Right forelimb (tissue), 1 donor: ENCODE results near the gene GIT2.

ENCODE experiments used
- DNase-seq: peaks from one replicate; pipeline ENCODE4 v3.0.0-alpha.2; 2018

Gene GIT2

DNA sequence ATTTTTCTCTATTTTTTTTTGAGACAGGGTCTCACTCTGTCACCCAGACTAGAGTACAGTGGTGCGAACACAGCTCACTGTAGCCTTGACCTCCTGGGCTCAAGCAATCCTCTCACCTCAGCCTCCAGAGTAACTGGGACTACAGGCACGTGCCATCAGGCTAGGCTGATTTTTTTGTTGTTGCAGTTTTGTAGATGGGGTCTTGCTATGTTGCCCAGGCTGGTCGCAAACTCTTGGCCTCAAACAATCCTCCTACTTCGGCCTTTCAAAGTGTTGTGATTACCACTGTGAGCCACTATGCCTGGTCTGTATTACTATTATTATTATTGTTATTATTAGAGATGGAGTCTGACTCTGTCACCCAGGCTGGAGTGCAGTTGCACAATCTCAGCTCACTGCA lies 23.3 kb downstream of the GIT2 start:
- no peak for DNase-seq

DNA sequence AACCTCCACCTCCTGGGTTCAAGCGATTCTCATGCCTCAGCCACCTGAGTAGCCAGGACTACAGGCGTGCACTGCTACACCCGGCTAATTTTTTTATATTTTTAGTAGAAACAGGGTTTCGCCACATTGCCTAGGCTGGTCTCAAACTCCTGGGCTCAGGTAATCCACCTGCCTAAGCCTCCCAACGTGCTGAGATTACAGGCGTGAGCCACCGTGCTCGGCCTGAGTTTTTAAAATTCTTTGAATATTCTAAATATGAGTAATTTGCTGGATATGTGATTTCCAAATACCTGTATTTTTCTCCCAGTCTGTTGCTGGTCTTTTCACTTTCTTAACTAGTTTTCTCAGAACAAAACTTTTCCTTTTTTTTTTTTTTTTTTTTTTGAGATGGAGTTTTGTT lies 27.4 kb downstream of the GIT2 start:
- no peak for DNase-seq

DNA sequence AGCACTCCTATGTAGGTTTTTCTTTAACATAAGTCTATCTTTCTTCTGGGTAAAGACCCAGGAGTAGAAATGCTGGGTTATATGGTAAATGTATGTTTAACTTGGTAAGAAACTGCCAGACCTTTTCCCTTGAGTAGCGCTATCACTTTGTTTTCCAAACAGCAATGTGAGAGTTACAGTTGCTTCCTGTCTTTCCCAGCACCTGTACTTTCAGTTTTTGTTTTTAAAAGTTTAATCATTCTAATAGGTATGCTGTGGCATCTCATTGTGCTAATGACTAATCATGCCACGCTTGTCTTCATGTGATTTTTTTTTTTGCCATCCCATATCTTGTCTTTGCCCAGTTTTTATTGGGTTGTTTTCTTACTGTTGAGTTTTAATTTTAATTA lies 28.1 kb downstream of the GIT2 start:
- no peak for DNase-seq

DNA sequence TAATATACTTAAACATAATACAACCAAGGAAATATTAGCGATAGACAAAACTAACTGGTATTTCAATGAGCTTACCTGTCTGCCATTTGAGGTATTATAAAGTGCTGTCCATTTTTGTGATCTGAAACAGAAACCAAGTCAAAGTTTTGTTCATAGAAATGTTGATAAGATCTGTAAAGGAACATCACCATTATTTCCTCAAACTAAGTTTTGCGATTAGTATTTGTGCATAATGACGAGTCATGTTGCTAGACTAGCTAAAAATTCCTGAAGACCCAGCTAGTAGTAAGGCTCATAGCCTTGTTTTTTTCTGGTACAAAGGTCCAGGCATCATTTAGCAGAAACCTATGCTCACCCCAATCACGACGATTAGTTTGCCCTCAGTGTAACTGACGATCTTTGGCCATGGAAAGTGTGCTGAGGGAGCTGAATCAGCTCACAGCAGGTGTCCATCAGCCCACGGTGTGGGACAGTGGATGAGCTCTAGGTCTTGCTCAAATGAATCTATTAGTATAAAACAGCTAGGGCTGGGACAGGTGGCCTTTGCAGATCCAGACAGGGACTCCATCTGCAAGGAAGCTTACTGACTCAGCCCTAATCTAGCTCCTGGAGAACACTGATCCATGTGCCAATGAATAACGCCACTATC lies 28.7 kb downstream of the GIT2 start:
- DNase-seq: no peak

DNA sequence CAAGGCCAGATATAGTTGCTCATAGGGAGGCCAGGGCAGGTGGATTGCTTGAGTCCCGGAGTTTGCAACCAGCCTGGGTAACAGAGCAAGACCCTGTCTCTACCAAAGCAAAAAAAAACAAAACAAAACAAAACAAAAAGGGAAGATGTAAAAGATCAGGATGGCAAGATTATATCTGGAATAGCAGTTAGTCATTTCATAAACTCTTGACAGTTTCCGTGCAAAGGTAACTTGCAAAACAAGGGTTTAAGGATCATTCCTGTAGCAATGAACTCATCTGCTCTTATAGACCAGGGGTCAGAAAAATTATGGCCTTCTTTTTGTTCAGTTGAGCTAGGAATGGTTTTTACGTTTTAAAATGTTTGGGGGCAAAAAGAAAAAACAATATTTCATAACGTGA lies 29.6 kb downstream of the GIT2 start:
- no peak for DNase-seq

DNA sequence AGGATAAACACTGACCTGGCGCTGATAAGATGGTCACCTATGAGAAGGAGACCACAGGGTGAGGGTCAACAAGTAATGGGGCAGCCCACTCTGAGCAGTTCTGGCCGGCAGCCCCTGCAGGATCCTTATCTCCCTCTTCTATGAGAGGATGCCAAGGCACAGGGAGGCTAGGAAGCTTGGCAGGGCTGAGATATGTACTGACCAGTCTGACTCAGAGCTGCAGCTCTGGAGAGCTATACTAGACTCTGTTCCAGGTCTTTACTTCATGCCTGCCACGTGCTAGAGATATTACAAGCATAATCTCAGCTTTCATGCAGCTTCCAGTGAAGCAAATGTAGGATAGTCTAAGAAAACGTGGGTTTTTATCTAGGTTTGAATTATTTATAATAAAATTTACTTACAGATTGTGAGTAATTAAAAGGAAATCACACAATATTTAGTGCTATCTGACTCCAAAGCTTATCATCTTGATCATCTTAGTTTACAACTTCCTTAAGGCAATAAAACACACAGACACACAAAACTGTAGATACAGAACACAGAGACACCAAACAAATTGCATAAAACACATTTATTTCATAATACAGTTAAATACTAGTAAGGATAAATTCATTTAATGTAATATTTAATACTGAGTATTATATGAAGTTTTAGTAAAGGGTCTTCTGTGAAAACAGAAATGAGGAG lies 32.3 kb downstream of the GIT2 start:
- no peak for DNase-seq

DNA sequence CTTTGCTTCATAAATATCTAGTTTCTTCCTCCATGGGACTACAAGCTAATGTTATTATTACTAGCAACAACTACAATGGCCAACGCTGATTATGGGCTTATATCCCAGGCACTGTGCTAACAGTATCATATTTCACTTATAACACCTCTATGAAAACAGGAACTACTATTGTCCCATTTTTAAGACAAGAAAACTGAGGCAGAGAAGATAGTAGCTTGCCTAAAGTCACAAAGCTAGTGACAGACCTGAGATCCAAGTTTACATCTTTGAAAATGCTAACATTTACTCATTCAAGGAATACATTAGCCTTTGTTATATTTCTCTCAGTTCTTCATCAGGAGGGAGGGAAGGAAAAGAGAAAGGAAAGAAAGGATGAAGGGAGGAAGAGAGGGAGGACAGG lies 32.8 kb downstream of the GIT2 start:
- DNase-seq: no peak

DNA sequence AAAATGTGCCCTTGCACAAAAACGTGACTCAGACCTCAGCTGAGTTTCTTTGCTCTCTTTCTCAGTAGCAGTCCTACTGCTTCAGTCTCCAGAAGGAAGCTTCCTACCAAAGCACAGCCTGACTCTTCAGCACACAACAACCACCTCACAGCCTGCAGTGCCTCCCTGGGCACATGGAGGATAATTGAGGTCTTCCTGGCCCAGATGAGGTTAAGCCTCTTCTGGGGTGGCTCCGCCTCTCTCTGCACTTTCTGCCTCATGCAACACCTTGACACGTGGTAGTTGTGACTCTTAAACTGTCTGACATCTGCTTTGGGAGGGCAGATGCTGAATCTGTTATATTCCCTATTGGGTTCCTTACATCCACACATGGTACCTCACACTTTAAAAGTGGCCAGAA lies 33.8 kb downstream of the GIT2 start:
- DNase-seq: no peak

DNA sequence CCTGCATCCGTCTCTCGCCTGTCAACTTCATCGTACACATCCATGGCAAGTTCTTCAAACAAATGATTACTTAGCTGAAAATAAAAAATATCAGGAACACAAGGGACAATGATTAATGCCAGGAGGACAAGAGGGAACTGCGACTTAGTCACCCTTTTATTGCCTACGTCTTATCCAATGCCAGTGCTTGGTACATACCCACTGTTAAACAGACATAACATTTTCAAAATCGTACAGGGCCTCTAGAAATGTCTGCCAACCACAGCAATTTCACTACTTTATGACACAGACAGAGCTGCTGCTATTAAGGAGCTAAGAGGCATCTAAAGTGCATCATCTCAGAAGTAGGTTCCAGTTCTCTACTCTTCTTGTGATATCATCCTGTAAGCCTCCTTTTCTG lies 34.6 kb downstream of the GIT2 start:
- no peak for DNase-seq

DNA sequence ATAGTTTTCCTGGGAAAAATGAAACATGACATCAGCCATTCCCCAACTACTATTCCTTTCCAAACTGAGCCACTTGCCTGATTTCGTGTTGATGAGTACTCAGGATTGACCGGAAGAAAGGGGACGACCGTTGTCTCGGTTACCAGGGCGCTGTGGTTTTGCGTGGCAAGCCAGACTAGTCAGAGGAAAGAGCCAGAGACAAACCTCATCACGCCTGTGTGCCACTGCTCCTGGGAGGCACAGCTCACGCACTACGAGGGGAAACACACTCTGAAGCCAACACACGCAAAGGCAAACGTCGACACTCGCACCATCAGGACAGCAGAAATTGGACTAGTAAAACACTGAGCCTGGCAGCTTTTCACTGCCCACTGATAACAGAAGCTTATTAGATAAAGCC lies 35.0 kb downstream of the GIT2 start:
- DNase-seq: no peak

DNA sequence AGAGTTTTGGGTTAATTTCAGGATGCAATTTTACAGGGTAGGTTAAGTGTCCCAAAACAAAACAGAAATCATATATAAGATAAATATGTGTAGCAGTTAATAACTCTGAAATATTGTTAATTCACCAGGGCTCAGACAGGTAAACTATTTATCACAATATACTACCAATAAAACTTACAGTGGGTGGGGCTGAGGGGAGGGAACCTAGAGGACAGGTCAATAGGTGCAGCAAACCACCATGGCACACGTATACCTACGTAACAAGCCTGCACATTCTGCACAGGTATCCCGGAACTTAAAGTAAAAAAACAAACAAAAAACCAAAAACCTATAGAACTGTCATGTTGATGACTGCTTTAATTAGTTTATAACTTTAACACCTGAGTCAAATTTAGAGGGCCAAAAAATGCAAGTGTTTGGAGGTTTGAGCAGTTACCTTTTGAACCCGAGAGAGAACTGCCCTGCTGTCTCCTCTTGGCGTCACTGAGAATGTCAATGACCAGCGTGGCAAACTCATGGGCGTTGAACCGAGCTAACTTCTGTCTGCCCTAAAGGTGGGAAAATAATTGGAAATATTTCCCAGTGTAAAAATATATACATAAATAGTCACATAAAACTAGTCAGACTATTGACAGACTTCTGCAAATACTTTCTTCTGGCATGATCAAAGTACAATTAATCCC lies 36.6 kb downstream of the GIT2 start:
- DNase-seq: no peak

DNA sequence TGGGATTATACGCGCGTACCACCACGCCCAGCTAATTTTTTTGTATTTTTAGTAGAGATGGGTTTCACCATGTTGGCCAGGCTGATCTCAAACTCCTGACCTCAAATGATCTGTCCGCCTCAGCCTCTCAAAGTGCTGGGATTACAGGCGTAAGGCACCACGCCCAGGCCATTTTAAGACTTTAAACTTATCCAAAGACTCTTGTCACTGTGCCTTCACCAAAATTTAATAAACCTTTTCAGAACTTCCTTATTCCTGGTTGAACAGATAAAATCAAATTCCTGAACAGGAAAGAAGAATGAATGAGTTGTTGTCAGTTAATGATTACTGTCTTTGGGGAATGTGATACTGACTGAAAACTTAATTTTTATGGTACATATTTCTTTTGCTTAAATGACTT lies 37.8 kb downstream of the GIT2 start:
- no peak for DNase-seq

DNA sequence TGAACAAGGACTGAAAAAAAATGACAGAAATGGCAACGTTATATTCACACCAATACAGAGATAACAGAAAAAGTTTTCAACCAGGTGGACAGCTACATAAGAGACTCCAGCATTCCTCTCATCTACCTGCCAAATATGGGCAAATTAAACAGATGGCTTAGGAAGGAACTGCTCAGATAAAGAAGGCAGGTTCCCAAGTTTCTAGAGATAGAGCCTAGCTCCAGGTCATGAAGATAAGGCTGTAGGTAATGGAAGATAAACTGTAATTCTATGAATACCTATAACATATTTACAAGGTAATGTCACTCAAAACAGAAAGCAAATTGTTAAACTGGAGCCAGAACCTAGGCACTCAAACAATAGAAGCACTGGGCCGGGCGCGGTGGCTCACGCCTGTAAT lies 42.5 kb downstream of the GIT2 start:
- no peak for DNase-seq

DNA sequence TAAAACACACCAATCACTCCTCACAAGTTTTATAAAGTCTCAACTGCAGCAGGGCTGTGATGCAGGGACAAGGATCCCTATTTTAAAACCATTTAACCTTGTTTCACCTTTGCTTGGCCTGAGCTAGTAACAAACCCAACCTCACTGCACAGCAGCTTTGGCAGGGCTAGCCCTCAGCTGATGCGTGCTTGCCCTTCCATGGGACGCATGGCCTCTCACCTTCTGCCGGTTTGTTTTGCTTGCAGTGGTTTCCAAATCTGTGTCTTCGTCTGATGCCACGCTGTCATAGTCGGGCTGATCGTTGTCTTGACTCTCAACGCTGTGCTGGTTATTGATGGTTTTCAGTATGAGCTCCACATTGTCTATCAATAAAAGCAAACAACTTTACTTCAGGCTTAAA lies 43.3 kb downstream of the GIT2 start:
- DNase-seq: no peak

DNA sequence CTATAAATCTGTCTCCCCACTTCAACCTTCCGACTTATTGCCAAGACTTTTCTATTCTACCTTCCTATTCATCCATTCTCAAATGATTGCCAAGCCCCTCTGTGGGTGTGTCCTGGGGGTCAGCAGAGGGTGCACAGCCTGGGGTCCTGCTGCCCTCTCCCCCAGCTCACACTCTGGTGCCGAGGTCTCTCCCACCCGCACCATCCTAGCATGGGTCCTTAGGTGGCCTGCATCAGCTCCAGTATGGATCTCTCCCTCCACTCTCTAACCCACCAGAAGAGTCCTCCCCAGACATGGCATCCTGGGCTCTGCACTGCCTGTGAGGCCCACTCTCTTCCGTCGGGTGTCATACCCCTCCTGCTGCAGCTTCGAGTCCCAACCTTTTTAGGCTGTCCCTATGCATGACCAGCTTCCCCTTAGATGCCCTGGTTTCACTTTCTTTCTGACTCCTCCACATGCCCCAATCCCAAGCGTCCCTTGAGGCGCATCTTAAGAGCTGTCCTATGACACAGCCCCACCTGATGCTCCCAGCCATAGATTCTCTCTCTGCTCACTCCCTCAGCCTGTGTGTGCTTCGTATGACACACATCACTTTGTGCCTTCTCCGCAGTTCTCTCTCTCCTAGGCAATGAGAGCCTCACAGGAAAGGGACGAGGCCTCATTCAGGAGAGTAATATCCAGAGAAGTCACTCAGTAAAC lies 43.9 kb downstream of the GIT2 start:
- DNase-seq: no peak

DNA sequence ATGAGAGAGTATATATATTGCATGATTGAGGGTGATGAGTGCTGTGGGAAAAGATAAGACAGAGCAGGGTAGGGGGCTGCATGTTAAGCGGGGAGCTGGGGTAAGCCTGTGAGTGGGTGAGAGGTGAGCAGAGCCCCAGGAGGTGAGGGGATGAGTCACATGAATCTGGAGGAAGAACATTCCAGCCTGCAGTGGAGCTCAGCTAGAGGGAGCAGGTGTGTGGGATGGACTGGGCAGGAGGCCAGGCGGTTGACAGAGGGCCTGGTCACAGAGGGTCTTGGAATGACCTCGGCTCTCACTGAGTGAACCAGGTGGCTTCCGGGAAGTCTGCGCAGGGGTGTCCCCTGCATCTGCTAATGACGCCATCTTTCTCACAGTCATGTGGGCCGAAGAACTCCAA lies 44.4 kb downstream of the GIT2 start:
- DNase-seq: peak; percentile 64

DNA sequence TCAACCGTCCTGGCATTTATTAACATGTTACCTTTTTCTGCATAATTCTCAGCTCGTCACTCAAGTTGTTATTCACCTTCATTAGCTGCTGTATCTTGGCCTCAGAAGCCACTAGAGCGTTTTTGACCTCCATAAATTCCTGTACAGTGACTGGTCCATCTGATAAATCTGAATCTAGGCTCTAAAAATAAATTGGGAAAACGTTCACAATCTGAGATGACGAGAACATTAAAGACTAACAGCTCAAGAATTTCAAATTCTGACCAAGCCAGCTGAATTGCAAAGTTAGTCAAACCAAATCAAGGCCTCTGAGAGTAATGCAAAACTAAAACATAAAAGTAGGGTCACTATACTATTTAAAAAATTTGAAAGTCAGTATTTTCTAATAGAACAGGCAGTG lies 45.0 kb downstream of the GIT2 start:
- no peak for DNase-seq

DNA sequence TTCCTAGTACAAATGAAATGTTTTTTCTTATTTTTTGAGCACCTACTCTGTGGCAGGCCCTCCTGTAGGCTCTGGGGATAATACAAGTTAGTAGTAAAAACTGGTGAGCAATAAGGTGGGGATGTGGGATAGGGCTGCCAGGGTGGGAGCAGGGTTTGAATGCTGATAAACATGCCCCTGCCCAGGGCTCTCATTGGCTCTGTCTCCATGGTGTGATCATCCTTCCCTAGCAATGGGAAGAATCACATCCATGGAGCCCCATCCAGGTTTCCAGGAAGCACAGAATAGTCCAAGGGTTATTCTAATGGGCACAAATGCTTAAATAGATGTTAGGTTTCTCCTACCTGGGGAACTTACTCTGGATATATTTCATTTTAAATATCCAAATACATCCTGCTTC lies 45.5 kb downstream of the GIT2 start:
- no peak for DNase-seq

DNA sequence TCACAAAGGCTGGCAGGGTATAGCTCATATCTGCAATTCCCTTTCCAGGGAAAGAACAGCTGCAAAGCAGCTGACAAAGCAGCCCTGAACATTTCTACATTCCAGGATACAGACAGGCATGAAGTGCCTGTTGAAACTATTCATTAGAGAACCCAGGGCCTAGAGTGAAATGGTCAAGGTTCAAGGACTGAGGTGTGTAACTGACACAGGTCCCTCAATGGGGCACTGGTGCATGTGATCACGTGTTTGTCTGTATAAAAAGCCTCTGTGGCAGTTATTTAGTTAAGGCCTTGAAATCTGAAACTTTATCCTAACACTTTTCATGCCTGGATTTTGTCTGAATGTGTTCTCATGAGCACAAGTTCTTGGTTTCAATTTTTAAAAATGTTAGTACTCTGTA lies 47.1 kb downstream of the GIT2 start:
- no peak for DNase-seq

DNA sequence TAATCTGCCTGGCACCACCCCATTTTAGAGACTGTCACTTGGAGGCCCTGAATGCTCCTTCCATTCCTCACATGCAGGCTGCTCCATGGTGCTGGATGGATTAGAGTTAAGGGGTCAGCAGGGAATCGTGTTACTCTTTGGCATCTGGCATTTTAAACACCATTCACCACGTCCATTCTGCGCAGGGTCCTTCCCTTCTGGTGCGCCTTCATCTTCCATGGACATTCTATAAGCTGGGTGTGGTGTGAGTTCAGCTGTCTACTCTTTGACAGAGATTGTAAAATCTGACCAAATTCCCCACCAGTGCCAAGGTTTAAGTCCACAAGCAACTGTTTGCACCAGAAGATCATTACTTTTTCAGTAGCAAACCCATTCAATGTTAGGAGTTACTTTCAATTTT lies 47.8 kb downstream of the GIT2 start:
- peak; percentile 54 for DNase-seq

DNA sequence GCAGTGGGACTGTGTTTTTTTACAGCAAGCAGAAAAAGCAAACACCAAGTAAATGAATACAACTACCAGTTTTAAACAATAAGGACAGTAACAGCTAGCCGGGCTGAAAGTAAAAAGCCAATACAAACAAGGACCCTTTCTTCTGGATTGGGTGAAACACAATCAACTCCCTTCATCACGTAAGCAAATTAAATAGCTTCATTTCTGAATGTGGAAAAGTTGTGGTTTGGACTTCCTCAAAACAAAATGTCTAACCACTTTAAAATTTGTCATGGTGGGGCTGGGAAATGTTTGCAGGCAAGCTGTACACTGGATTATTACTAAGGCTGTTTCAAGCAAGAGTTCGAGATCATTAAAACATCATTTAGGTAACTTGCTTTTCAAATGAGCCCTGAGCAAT lies 48.6 kb downstream of the GIT2 start:
- no peak for DNase-seq

DNA sequence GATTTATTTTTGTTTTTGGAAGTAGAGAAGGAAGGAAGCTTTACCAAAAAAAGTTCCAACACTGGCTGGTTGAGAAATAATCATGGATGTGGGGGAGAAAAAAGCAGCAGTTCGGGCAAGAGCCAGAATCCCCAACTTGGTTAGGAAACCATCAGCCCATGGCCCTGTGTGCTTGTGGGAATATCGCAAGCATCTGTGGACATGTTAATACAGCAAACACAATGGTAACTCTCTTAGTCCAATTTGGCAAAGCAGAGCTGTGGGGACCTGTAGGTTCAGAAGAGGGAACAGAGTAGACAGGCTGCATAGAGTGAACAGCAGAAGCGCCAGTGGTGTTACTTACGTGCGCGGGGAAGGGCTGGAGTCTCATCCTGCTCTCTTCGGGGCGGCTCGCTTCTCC lies 49.3 kb downstream of the GIT2 start:
- DNase-seq: no peak

DNA sequence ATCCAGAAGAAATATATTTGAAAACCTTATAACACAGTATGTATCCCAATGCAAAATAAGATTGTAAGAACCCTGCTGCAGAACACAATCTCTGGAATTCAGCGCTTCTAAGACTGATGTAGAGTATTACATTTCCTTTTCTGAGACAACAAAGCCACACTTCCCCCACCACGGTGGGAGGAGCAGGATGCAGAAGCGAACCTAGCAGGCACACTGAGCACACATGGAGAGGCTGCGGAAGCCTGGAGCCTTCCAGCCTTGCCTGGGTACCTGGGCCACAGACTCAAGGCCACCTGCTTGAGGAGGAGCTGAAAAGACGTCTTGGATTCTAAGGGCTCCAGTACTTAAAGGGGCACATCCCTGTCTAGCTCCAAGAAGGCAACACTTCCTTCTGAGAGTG lies 49.7 kb downstream of the GIT2 start:
- no peak for DNase-seq
